ENCODE measurements around the gene MED23. TPM values are rescaled to one million over a fixed set of nuclear protein-coding genes. Genes with fewer than 3 reads are reported as not detected.
A peak's percentile ranks its signal among the peaks of the same experiment; 100 is the strongest.

Gene MED23, protein sequence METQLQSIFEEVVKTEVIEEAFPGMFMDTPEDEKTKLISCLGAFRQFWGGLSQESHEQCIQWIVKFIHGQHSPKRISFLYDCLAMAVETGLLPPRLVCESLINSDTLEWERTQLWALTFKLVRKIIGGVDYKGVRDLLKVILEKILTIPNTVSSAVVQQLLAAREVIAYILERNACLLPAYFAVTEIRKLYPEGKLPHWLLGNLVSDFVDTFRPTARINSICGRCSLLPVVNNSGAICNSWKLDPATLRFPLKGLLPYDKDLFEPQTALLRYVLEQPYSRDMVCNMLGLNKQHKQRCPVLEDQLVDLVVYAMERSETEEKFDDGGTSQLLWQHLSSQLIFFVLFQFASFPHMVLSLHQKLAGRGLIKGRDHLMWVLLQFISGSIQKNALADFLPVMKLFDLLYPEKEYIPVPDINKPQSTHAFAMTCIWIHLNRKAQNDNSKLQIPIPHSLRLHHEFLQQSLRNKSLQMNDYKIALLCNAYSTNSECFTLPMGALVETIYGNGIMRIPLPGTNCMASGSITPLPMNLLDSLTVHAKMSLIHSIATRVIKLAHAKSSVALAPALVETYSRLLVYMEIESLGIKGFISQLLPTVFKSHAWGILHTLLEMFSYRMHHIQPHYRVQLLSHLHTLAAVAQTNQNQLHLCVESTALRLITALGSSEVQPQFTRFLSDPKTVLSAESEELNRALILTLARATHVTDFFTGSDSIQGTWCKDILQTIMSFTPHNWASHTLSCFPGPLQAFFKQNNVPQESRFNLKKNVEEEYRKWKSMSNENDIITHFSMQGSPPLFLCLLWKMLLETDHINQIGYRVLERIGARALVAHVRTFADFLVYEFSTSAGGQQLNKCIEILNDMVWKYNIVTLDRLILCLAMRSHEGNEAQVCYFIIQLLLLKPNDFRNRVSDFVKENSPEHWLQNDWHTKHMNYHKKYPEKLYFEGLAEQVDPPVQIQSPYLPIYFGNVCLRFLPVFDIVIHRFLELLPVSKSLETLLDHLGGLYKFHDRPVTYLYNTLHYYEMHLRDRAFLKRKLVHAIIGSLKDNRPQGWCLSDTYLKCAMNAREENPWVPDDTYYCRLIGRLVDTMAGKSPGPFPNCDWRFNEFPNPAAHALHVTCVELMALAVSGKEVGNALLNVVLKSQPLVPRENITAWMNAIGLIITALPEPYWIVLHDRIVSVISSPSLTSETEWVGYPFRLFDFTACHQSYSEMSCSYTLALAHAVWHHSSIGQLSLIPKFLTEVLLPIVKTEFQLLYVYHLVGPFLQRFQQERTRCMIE (N-terminal part only)
- 28.2 and 30.2 TPM in 2 replicates for total RNA-seq (2014; rRNA removed; shearing (Covaris generic))
- 34.2 and 39.9 TPM in 2 replicates for total RNA-seq (2022)
- Bru-seq, nascent RNA = percentile 87 among the genes with signal in this experiment
- percentile 70 among the genes with signal in this experiment for BruChase-seq, experiment 1, labeled RNA remaining after a 6-hour chase
- BruChase-seq, experiment 2, labeled RNA remaining after a 2-hour chase = percentile 83 among the genes with signal in this experiment
- long read RNA-seq, full-length matches to known transcripts = 21 of 49 reads
- long read RNA-seq, partial matches to known transcripts = 8 of 49 reads
- long read RNA-seq, other reads (novel, unspliced or antisense) = 20 of 49 reads

GRCh38 chr6:131627724-131628682 is at the start of gene MED23:
TSS of gene MED23 (minus strand) at chr6:131628242. CDS start at chr6:131628049, 193 bp downstream.
- Histone ChIP-seq H3K9me2 (ENCODE audit: insufficient read depth, low read length) (no peaks in the 10 kb centered on the region), H3K79me2 (ENCODE audit: insufficient read depth, low read depth, low read length) (peaks cover 19% of the 10 kb centered on the region), H4K20me1 (ENCODE audit: insufficient read depth, low read length) (no peaks in the 10 kb centered on the region), H3K4me1 (ENCODE audit: insufficient read depth, low read length, poor library complexity, severe bottlenecking) (peaks cover 15% of the 10 kb centered on the region), H3K36me3 (ENCODE audit: insufficient read depth, low read length) (peaks cover 31% of the 10 kb centered on the region), H3K4me2 (ENCODE audit: low read length) (peak within 1 kb of the TSS; percentile 79), H3K4me3 (ENCODE audit: low read depth, low read length, poor library complexity, severe bottlenecking) (peak within 1 kb of the TSS; percentile 87), H3K27ac (ENCODE audit: low read depth, low read length, poor library complexity, severe bottlenecking) (peak within 1 kb of the TSS; percentile 37), H3K9me3 (ENCODE audit: low read length) (no peaks in the 10 kb centered on the region), H2AFZ (ENCODE audit: low read length) (peak within 1 kb of the TSS; percentile 94)
- no TSS peak for BruUV-seq (replicated peaks)
- intact Hi-C loops (cut with micrococcal nuclease; ENCODE audit: unreplicated experiment) = loop anchor here (1.0 to 2.0 kb wide), 2 partner anchors 429 to 565 kb away; partner anchors contain the start of gene EPB41L2
- POLR2A ChIA-PET = interaction anchor here (0.5 to 3.3 kb wide), 17 partner anchors 9 to 1078 kb away, joined by 3 to 24 read pairs (median 4); partner anchors contain the start of gene ENPP3
- CTCF ChIA-PET (ENCODE audit: unreplicated experiment) = interaction anchor here (0.6 to 2.5 kb wide), 9 partner anchors 9 to 430 kb away, joined by 3 to 13 read pairs (median 3); partner anchors contain the start of gene ENPP3
- TF ChIP-seq CTCF (conservative IDR thresholded peaks at IDR 0.05; ENCODE audit: low read length) (peak; percentile 98), EZH2phosphoT487 (IDR thresholded peaks at IDR 0.05; ENCODE audit: borderline replicate concordance, low read depth, low read length) (no peak)
- peak; percentile 95 for DNase-seq (ENCODE audit: low spot score)

GRCh38 chr6:131673184-131673583 is 45.1 kb upstream of the MED23 start:
- no peak for TF ChIP-seq EZH2phosphoT487 (IDR thresholded peaks at IDR 0.05; ENCODE audit: borderline replicate concordance, low read depth, low read length)
- intact Hi-C loops (cut with micrococcal nuclease; ENCODE audit: unreplicated experiment) = no loop called here
- H3K36me3 ChIP-seq (ENCODE audit: insufficient read depth, low read length) = no peaks in the 10 kb centered on the region; the same call in 1 of the 2 replicates
- H3K79me2 ChIP-seq (ENCODE audit: insufficient read depth, low read depth, low read length) = no peaks in the 10 kb centered on the region
- no peak overlapping the region for H3K4me3 ChIP-seq (ENCODE audit: low read depth, low read length, poor library complexity, severe bottlenecking)
- no peaks in the 10 kb centered on the region for H3K4me1 ChIP-seq (ENCODE audit: insufficient read depth, low read length, poor library complexity, severe bottlenecking)
- H3K27ac ChIP-seq (ENCODE audit: low read depth, low read length, poor library complexity, severe bottlenecking) = no peak overlapping the region
- H2AFZ ChIP-seq (ENCODE audit: low read length) = no peak overlapping the region
- H3K9me3 ChIP-seq (ENCODE audit: low read length) = no peaks in the 10 kb centered on the region
- CTCF ChIA-PET (ENCODE audit: unreplicated experiment) = no interaction called here
- H4K20me1 ChIP-seq (ENCODE audit: insufficient read depth, low read length) = no peaks in the 10 kb centered on the region
- H3K9me2 ChIP-seq (ENCODE audit: insufficient read depth, low read length) = no peaks in the 10 kb centered on the region
- H3K4me2 ChIP-seq (ENCODE audit: low read length) = no peak overlapping the region
- no TSS peak for BruUV-seq (replicated peaks)
- no peak for DNase-seq (ENCODE audit: low spot score)
- POLR2A ChIA-PET = interaction anchor here (0.5 to 1.3 kb wide), 3 partner anchors 9 to 475 kb away, joined by 3 read pairs; no protein-coding TSS in a partner anchor
